ENCODE measurements around the gene EXT2. TPM values are rescaled to one million over a fixed set of nuclear protein-coding genes. Genes with fewer than 3 reads are reported as not detected.

Gene EXT2
- total and polyA plus RNA-seq, 2 of the 13 experiments (the other 11 are each of a cell fraction or from before 2014, with no cell fraction given), result 61.5 to 68.7 TPM

DNA sequence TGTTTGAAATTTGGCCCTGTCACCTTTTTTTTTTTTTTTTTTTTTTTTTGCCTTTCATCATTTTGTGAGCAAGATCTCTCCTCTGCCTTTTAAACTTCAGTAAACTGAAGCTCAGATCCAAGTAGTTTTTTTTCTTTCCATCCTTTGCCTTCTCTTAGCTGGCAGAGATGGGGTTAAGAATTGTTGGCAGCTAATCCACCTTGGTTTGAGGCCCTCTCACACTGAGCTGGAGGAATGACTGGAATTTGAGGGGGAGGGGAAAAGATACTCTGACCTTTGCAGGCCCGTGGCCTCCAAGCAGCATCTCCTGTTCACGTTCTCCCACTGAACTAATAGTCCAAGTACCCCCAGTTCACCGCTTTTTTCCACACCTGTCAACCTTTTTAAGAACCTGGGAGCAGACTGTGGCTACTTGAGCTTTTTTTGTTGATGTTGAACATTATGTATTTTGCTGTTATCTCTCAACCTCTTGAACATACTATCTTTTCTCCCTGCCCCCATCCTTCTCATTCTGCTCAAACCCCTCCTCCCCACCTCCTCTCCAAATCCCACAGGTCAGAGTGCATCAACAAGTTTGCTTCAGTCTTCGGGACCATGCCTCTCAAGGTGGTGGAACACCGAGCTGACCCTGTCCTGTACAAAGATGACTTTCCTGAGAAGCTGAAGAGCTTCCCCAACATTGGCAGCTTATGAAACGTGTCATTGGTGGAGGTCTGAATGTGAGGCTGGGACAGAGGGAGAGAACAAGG lies 148.3 kb downstream of the EXT2 start (continued):
- TF ChIP-seq, protein P1, sequence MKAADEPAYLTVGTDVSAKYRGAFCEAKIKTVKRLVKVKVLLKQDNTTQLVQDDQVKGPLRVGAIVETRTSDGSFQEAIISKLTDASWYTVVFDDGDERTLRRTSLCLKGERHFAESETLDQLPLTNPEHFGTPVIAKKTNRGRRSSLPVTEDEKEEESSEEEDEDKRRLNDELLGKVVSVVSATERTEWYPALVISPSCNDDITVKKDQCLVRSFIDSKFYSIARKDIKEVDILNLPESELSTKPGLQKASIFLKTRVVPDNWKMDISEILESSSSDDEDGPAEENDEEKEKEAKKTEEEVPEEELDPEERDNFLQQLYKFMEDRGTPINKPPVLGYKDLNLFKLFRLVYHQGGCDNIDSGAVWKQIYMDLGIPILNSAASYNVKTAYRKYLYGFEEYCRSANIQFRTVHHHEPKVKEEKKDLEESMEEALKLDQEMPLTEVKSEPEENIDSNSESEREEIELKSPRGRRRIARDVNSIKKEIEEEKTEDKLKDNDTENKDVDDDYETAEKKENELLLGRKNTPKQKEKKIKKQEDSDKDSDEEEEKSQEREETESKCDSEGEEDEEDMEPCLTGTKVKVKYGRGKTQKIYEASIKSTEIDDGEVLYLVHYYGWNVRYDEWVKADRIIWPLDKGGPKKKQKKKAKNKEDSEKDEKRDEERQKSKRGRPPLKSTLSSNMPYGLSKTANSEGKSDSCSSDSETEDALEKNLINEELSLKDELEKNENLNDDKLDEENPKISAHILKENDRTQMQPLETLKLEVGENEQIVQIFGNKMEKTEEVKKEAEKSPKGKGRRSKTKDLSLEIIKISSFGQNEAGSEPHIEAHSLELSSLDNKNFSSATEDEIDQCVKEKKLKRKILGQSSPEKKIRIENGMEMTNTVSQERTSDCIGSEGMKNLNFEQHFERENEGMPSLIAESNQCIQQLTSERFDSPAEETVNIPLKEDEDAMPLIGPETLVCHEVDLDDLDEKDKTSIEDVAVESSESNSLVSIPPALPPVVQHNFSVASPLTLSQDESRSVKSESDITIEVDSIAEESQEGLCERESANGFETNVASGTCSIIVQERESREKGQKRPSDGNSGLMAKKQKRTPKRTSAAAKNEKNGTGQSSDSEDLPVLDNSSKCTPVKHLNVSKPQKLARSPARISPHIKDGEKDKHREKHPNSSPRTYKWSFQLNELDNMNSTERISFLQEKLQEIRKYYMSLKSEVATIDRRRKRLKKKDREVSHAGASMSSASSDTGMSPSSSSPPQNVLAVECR (CRISPR knock-in tag; IDR thresholded peaks at IDR 0.05; ENCODE audit: borderline replicate concordance), result no peak
- TF ChIP-seq, protein P2, sequence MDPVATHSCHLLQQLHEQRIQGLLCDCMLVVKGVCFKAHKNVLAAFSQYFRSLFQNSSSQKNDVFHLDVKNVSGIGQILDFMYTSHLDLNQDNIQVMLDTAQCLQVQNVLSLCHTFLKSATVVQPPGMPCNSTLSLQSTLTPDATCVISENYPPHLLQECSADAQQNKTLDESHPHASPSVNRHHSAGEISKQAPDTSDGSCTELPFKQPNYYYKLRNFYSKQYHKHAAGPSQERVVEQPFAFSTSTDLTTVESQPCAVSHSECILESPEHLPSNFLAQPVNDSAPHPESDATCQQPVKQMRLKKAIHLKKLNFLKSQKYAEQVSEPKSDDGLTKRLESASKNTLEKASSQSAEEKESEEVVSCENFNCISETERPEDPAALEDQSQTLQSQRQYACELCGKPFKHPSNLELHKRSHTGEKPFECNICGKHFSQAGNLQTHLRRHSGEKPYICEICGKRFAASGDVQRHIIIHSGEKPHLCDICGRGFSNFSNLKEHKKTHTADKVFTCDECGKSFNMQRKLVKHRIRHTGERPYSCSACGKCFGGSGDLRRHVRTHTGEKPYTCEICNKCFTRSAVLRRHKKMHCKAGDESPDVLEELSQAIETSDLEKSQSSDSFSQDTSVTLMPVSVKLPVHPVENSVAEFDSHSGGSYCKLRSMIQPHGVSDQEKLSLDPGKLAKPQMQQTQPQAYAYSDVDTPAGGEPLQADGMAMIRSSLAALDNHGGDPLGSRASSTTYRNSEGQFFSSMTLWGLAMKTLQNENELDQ (CRISPR knock-in tag; IDR thresholded peaks at IDR 0.05; ENCODE audit: borderline replicate concordance), result no peak
- TF ChIP-seq RORA (CRISPR knock-in tag; IDR thresholded peaks at IDR 0.05), result no peak
- peak; percentile 57; the same call in 1 of the 2 replicates for TF ChIP-seq YEATS2 (CRISPR knock-in tag; IDR thresholded peaks at IDR 0.05; ENCODE audit: borderline replicate concordance)
- no peak for TF ChIP-seq ZNF776 (CRISPR knock-in tag; IDR thresholded peaks at IDR 0.05)
- TF ChIP-seq ZNF652 (CRISPR knock-in tag; IDR thresholded peaks at IDR 0.05; ENCODE audit: borderline replicate concordance, low read depth), result peak; percentile 99
- TF ChIP-seq PITX1 (CRISPR knock-in tag; IDR thresholded peaks at IDR 0.05), result peak; percentile 97
- TF ChIP-seq CCAR2 (optimal IDR thresholded peaks at IDR 0.05; ENCODE audit: low read depth, low read length), result no peak
- 0 out of 2 replicates have a peak, but pooled peaks have one; percentile 29 for TF ChIP-seq ZNF580 (CRISPR knock-in tag; IDR thresholded peaks at IDR 0.05; ENCODE audit: borderline replicate concordance, low read depth)
- TF ChIP-seq, protein P3, sequence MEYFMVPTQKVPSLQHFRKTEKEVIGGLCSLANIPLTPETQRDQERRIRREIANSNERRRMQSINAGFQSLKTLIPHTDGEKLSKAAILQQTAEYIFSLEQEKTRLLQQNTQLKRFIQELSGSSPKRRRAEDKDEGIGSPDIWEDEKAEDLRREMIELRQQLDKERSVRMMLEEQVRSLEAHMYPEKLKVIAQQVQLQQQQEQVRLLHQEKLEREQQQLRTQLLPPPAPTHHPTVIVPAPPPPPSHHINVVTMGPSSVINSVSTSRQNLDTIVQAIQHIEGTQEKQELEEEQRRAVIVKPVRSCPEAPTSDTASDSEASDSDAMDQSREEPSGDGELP (IDR thresholded peaks at IDR 0.05; ENCODE audit: borderline replicate concordance, low read depth), result peak; percentile 12; the same call in 1 of the 2 replicates
- TF ChIP-seq CENPX (CRISPR knock-in tag; IDR thresholded peaks at IDR 0.05), result no peak
- no peak for TF ChIP-seq SAFB2 (CRISPR knock-in tag; IDR thresholded peaks at IDR 0.05; ENCODE audit: borderline replicate concordance, low read depth)
- no peak for TF ChIP-seq IKZF4 (CRISPR knock-in tag; IDR thresholded peaks at IDR 0.05; ENCODE audit: borderline replicate concordance, low read depth, not compliant biosample characterization)
- TF ChIP-seq TRIM24 (CRISPR knock-in tag; IDR thresholded peaks at IDR 0.05), result no peak
- TF ChIP-seq ZNF605 (CRISPR knock-in tag; IDR thresholded peaks at IDR 0.05), result no peak; the same call in 1 of the 2 replicates
- TF ChIP-seq ZBTB42 (CRISPR knock-in tag; IDR thresholded peaks at IDR 0.05), result no peak
- TF ChIP-seq KMT2B (CRISPR knock-in tag; IDR thresholded peaks at IDR 0.05), result 0 out of 2 replicates have a peak, but pooled peaks have one; percentile 30
- TF ChIP-seq, protein P4, sequence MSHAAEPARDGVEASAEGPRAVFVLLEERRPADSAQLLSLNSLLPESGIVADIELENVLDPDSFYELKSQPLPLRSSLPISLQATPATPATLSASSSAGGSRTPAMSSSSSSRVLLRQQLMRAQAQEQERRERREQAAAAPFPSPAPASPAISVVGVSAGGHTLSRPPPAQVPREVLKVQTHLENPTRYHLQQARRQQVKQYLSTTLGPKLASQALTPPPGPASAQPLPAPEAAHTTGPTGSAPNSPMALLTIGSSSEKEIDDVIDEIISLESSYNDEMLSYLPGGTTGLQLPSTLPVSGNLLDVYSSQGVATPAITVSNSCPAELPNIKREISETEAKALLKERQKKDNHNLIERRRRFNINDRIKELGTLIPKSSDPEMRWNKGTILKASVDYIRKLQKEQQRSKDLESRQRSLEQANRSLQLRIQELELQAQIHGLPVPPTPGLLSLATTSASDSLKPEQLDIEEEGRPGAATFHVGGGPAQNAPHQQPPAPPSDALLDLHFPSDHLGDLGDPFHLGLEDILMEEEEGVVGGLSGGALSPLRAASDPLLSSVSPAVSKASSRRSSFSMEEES (CRISPR knock-in tag; IDR thresholded peaks at IDR 0.05), result 0 out of 2 replicates have a peak, but pooled peaks have one; percentile 30
- TF ChIP-seq XBP1 (CRISPR knock-in tag; IDR thresholded peaks at IDR 0.05), result no peak
